ENCODE data around the gene KCNG3.
"Not testable (repeated sequence)": the region's sequence is repeated elsewhere in the genome, so short reads cannot be mapped to it uniquely, and the experiment has no call there.

The KCNG3 gene

GRCh38 chr2:42424033-42424432 is 69.7 kb downstream of the KCNG3 start:
- DNase-seq: no peak

GRCh38 chr2:42421601-42422239 is 72.1 kb downstream of the KCNG3 start:
- no peak for DNase-seq

GRCh38 chr2:42421157-42421485 is 72.7 kb downstream of the KCNG3 start:
- no peak for DNase-seq

- no peak for DNase-seq
Observed at GRCh38 chr2:42414648-42415047, 79.1 kb downstream of the KCNG3 start.

GRCh38 chr2:42414158-42414557 is 79.6 kb downstream of the KCNG3 start:
- no peak for DNase-seq

GRCh38 chr2:42410742-42411514 is 82.9 kb downstream of the KCNG3 start:
- DNase-seq: no peak

- DNase-seq: no peak
Observed at GRCh38 chr2:42408009-42408408, 85.8 kb downstream of the KCNG3 start.

- no peak for DNase-seq
Observed at GRCh38 chr2:42407476-42407875, 86.3 kb downstream of the KCNG3 start.

- no peak for DNase-seq
Observed at GRCh38 chr2:42404676-42405075, 89.1 kb downstream of the KCNG3 start.

GRCh38 chr2:42401773-42402172 is 92.0 kb downstream of the KCNG3 start:
- DNase-seq: no peak

- not testable (repeated sequence) for DNase-seq
Observed at GRCh38 chr2:42398052-42398451, 95.7 kb downstream of the KCNG3 start.

- DNase-seq: not testable (repeated sequence)
Observed at GRCh38 chr2:42393320-42393719, 100.5 kb downstream of the KCNG3 start.

- no peak for DNase-seq
Observed at GRCh38 chr2:42392191-42392590, 101.6 kb downstream of the KCNG3 start.

Measured in NCI-H774 (cell line).